Measurements from ENCODE around the gene ILRUN.
"Not testable (repeated sequence)": the region's sequence is repeated elsewhere in the genome, so short reads cannot be mapped to it uniquely, and the experiment has no call there.

ILRUN gene

GRCh38 chr6:34696739-34697543 lies at the start of gene ILRUN:
TSS of gene ILRUN (minus strand) at chr6:34696767. CDS start at chr6:34696603, 164 bp downstream.
- peak; percentile 93 for DNase-seq (ENCODE audit: low spot score)

GRCh38 chr6:34745277-34746103 lies 48.9 kb upstream of the ILRUN start:
- DNase-seq (ENCODE audit: low spot score) = no peak

- DNase-seq (ENCODE audit: low spot score) = not testable (repeated sequence)
Observed at GRCh38 chr6:34744294-34744647, 47.7 kb upstream of the ILRUN start.

GRCh38 chr6:34743625-34744293 lies 47.2 kb upstream of the ILRUN start:
- no peak for DNase-seq (ENCODE audit: low spot score)

- DNase-seq (ENCODE audit: low spot score) = no peak
Observed at GRCh38 chr6:34742094-34742493, 45.5 kb upstream of the ILRUN start.

GRCh38 chr6:34736823-34737222 lies 40.3 kb upstream of the ILRUN start:
- no peak for DNase-seq (ENCODE audit: low spot score)

- DNase-seq (ENCODE audit: low spot score) = no peak
Observed at GRCh38 chr6:34731393-34732060, 35.0 kb upstream of the ILRUN start.

- DNase-seq (ENCODE audit: low spot score) = no peak
Observed at GRCh38 chr6:34729631-34730470, 33.3 kb upstream of the ILRUN start.

GRCh38 chr6:34726055-34726454 lies 29.5 kb upstream of the ILRUN start:
- no peak for DNase-seq (ENCODE audit: low spot score)

- no peak for DNase-seq (ENCODE audit: low spot score)
Observed at GRCh38 chr6:34723203-34723602, 26.6 kb upstream of the ILRUN start.

GRCh38 chr6:34722451-34722850 lies 25.9 kb upstream of the ILRUN start:
- no peak for DNase-seq (ENCODE audit: low spot score)

- DNase-seq (ENCODE audit: low spot score) = not testable (repeated sequence)
Observed at GRCh38 chr6:34720160-34720559, 23.6 kb upstream of the ILRUN start.

- DNase-seq (ENCODE audit: low spot score) = not testable (repeated sequence)
Observed at GRCh38 chr6:34719646-34720045, 23.1 kb upstream of the ILRUN start.

- no peak for DNase-seq (ENCODE audit: low spot score)
Observed at GRCh38 chr6:34718976-34719375, 22.4 kb upstream of the ILRUN start.

- no peak for DNase-seq (ENCODE audit: low spot score)
Observed at GRCh38 chr6:34717466-34717865, 20.9 kb upstream of the ILRUN start.

GRCh38 chr6:34714663-34715062 lies 18.1 kb upstream of the ILRUN start:
- no peak for DNase-seq (ENCODE audit: low spot score)

- not testable (repeated sequence) for DNase-seq (ENCODE audit: low spot score)
Observed at GRCh38 chr6:34712881-34713280, 16.3 kb upstream of the ILRUN start.

- DNase-seq (ENCODE audit: low spot score) = peak; percentile 61
Observed at GRCh38 chr6:34709386-34709785, 12.8 kb upstream of the ILRUN start.

- no peak for DNase-seq (ENCODE audit: low spot score)
Observed at GRCh38 chr6:34705241-34705640, 8.7 kb upstream of the ILRUN start.

- DNase-seq (ENCODE audit: low spot score) = no peak
Observed at GRCh38 chr6:34701199-34701598, 4.6 kb upstream of the ILRUN start.

- no peak for DNase-seq (ENCODE audit: low spot score)
Observed at GRCh38 chr6:34697904-34698559, 1.5 kb upstream of the ILRUN start.
